Naive thymus-derived CD8-positive, alpha-beta T cell (primary cell): ENCODE measurements around the gene ZNF566. TPM values are rescaled to one million over a fixed set of nuclear protein-coding genes. Genes with fewer than 3 reads are reported as not detected.

Experiments used
- ATAC-seq, 2 donors: fragments of 150-1000 bp; cut with Tn5 transposase in 1 of 2; sonication (Bioruptor Pico), chemical (Tn5 transposase) in 1 of 2; 1 replicate in 1 of 2; 2 replicates in 1 of 2; pipeline ENCODE4 v1.10.0; 2021; ENCODE audit warnings: mild to moderate bottlenecking in 2 of 2, moderate library complexity in 2 of 2
- POLR2A ChIA-PET: fragments of 350-600 bp; sonication (Branson Sonifier 250); formaldehyde crosslinking; loops from one replicate; lab custom pipeline; 2021; ENCODE audit warnings: antibody characterized with exemption; lab: Charles Lee
- DNase-seq, 10 donors: peaks; one replicate each; pipeline versions ENCODE4 v3.0.0 to v3.0.0-alpha.2; 2020 to 2022
- H3K27ac Mint-ChIP-seq, 10 donors: one replicate each; pipeline ENCODE4 v1.8.0; 2020 to 2022; ENCODE audit warnings: mild to moderate bottlenecking in 10 of 10, mixed read lengths in 10 of 10, moderate library complexity in 4 of 10, inconsistent platforms in 1 of 10
- H3K27me3 Mint-ChIP-seq, 5 donors: one replicate each; pipeline ENCODE4 v1.8.0; 2021 to 2022; ENCODE audit warnings: mixed read lengths in 5 of 5
- H3K36me3 Mint-ChIP-seq, 3 donors: one replicate each; pipeline ENCODE4 v1.8.0; 2020 to 2022; ENCODE audit warnings: mixed read lengths in 3 of 3, mild to moderate bottlenecking in 2 of 3, inconsistent platforms in 1 of 3
- H3K4me1 Mint-ChIP-seq, 4 donors: one replicate each; pipeline ENCODE4 v1.8.0; 2021 to 2022; ENCODE audit warnings: mixed read lengths in 4 of 4
- H3K4me3 Mint-ChIP-seq, 10 donors: one replicate each; pipeline ENCODE4 v1.8.0; 2020 to 2022; ENCODE audit warnings: mild to moderate bottlenecking in 10 of 10, mixed read lengths in 10 of 10, moderate library complexity in 6 of 10, inconsistent platforms in 1 of 10
- H3K9me3 Mint-ChIP-seq, 9 donors: one replicate each; pipeline ENCODE4 v1.8.0; 2020 to 2022; ENCODE audit warnings: mixed read lengths in 9 of 9, mild to moderate bottlenecking in 3 of 9, inconsistent platforms in 1 of 9, moderate library complexity in 1 of 9
- polyA plus RNA-seq, 3 donors: library from polyadenylated mRNA; unstranded; fragments of 300-500 nt; fragmentation: Illumina TruSeq; gene quantifications; one replicate each; pipeline ENCODE4 v1.2.3, GENCODE V29; 2021
- total RNA-seq, 8 experiments: library from RNA in 2 of 8; stranded (reverse) in 2 of 8; gene quantifications; one replicate each; pipeline ENCODE4 v1.2.3 and lab custom pipeline; 2021 to 2026

The ZNF566 gene
- total and polyA plus RNA-seq, 5 experiments from 2014 or later: 9.0 to 24.2 (median 22.7) TPM

DNA sequence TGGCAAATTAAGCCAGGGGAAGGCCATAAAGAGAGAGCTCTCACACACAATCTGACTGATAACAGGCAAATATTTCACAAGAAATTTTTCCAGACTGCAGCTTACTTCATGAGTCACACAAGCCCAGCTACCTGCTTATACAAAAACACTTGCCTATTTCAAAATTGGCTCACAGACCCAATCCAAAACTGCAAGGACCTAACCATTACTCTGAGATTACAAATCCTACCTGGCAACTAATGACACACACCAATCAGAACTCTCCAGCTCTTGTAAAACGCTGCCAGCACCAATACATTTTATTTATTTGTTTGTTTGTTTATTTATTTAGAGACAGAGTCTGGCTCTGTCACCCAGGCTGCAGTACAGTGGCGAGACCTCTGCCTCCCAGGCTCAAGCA is 52.8 kb downstream of the ZNF566 start:
- peaks cover 11 to 85% (median 46%) of the 10 kb centered on the region in 9 donors for H3K9me3 Mint-ChIP-seq

DNA sequence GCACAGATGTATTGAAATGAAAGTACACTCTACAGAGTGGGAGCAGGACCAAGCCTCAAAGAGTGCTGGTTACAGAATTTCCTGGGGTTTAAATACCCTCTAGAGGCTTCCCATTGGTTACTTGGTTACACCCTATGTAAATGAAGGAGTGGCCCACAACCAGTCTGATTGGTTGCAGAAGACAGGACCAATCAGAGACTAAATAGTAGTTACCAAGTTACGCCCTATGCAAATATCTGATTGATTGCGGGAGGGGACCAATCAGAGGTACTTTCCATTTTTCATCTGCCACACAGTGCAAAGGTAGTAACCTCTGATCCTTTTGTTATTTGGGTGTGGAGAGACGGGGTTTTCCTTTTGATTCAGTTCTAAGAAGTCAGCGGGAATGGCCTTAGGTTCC is 65.4 kb downstream of the ZNF566 start:
- POLR2A ChIA-PET: no interaction called here
- Mint-ChIP-seq H3K27me3 (peaks cover 21 to 39% (median 28%) of the 10 kb centered on the region in 5 donors), H3K4me1 (peaks cover 0 to 4% (median 1%) of the 10 kb centered on the region in 4 donors), H3K27ac (no peak overlapping the region), H3K36me3 (peaks cover 8 to 48% (median 39%) of the 10 kb centered on the region in 3 donors), H3K4me3 (no peak overlapping the region), H3K9me3 (peaks cover 0 to 75% (median 41%) of the 10 kb centered on the region in 9 donors)
- ATAC-seq (no peak), DNase-seq (no peak)

More for the DNA sequence above, 52.8 kb downstream of the ZNF566 start:
- POLR2A ChIA-PET: no interaction called here
- DNase-seq (no peak), ATAC-seq (no peak)
- peaks cover 0 to 2% (median 0%) of the 10 kb centered on the region in 4 donors for H3K4me1 Mint-ChIP-seq
- no peak overlapping the region for H3K27ac Mint-ChIP-seq
- no peak overlapping the region for H3K4me3 Mint-ChIP-seq
- no peaks in the 10 kb centered on the region for H3K27me3 Mint-ChIP-seq
- H3K36me3 Mint-ChIP-seq: peaks cover 2 to 33% (median 22%) of the 10 kb centered on the region in 3 donors

DNA sequence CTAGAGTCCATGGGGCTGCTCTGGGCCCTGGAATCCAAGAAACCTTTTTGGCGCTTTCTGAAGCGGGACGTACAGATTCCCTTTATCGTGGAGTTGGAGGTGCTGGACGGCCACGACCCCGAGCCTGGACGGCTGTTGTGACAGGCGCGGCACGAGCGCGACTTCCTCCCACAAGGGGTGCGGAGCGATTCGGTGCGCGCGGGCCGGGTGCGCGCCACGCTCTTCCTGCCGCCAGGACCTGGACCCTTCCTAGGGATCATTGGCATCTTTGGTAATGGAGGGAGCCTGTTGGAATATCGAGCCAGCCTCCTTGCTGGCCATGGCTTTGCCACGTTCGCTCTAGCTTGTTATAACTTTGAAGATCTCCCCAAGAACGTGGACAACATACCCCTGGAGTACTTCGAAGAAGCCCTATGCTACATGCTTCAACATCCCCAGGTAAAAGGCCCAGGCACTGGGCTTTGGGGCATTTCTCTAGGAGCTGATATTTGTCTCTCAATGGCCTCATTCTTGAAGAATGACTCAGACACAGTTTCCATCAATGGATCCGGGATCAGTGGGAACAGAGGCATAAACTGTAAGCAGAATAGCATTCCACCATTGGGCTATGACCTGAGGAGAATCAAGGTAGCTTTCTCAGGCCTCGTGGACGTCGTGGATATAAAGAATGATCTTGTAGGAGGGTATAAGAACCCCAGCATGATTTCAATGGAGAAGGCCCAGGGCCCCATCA is 67.4 kb downstream of the ZNF566 start:
- Mint-ChIP-seq H3K27me3 (peaks cover 18 to 39% (median 28%) of the 10 kb centered on the region in 5 donors), H3K9me3 (peaks cover 0 to 73% (median 43%) of the 10 kb centered on the region in 9 donors), H3K4me1 (peaks cover 9 to 22% (median 19%) of the 10 kb centered on the region in 4 donors), H3K27ac (no peak overlapping the region), H3K4me3 (peak overlapping the region in 9 of 10 donors; percentile 37 to 72 (median 57)), H3K36me3 (peaks cover 12 to 52% (median 51%) of the 10 kb centered on the region in 3 donors)
- DNase-seq (no peak), ATAC-seq (no peak)
- POLR2A ChIA-PET: no interaction called here

- Mint-ChIP-seq H3K4me1 (peaks cover 9 to 23% (median 20%) of the 10 kb centered on the region in 4 donors), H3K36me3 (peaks cover 13 to 53% (median 51%) of the 10 kb centered on the region in 3 donors), H3K27ac (no peak overlapping the region), H3K27me3 (peaks cover 17 to 39% (median 28%) of the 10 kb centered on the region in 5 donors), H3K9me3 (peaks cover 0 to 73% (median 41%) of the 10 kb centered on the region in 9 donors), H3K4me3 (peak overlapping the region in 8 of 10 donors; percentile 8 to 74 (median 57))
- ATAC-seq (no peak), DNase-seq (no peak)
- POLR2A ChIA-PET: no interaction called here
Measured at GRCh38 chr19:36420961-36421748, 68.2 kb downstream of the ZNF566 start.

DNA sequence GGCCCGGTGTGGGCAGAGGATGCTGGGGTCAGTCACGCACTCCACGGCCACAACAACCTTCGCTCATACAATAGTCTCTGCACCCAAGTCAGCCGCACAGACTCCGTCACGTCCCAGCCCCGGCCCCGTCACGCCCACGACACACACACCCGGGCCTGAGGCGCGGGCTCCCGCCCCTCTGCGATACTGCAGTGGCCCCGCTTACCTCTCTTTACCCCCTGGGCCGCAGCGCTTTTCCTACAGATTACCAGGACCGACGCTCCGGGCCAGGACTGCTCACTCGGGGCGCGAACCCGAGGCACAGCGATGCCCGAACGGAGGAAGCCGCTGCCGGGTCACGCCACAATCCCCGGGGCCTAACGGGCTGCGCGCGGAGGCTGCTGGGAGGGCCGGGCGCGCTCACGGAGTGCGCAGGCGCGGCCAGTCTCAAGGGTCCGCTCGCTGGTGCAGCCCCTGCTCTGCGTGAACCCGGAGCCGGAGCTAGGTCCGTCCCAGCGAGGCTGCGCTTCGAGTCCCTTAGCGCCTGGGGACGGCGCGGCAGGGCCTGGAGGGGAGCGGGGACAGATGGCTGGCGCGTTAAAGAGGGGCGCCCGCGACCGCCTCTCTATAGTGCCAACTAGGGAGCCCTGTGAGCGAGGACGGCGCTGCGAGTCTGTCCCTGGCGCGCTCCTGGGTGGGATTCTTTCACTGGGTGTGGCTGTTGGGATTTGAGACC is 70.9 kb downstream of the ZNF566 start, which contains the start of gene ZFP82:
TSS of gene ZFP82 (minus strand) at position 358 of the 715 bp plus-strand sequence. CDS start 8,855 bp downstream, outside the sequence.
- peak; percentile 51 to 83 (median 72) for DNase-seq
- POLR2A ChIA-PET: interaction anchor here (0.6 to 3.1 kb wide), 6 partner anchors 40 to 1279 kb away, joined by 3 to 13 read pairs (median 3); partner anchors contain the start of genes ZFP14, ZNF566 and ZNF790
- H3K9me3 Mint-ChIP-seq: peaks cover 0 to 71% (median 24%) of the 10 kb centered on the region in 9 donors
- peak within 1 kb of the TSS; percentile 84 to 99 (median 93) for H3K4me3 Mint-ChIP-seq
- peaks cover 23 to 57% (median 45%) of the 10 kb centered on the region in 3 donors for H3K36me3 Mint-ChIP-seq
- H3K27me3 Mint-ChIP-seq: peaks cover 10 to 31% (median 17%) of the 10 kb centered on the region in 5 donors
- peak; percentile 92 for ATAC-seq
- peak within 1 kb of the TSS; percentile 87 to 99 (median 94) for H3K27ac Mint-ChIP-seq
- H3K4me1 Mint-ChIP-seq: peaks cover 9 to 25% (median 22%) of the 10 kb centered on the region in 4 donors

DNA sequence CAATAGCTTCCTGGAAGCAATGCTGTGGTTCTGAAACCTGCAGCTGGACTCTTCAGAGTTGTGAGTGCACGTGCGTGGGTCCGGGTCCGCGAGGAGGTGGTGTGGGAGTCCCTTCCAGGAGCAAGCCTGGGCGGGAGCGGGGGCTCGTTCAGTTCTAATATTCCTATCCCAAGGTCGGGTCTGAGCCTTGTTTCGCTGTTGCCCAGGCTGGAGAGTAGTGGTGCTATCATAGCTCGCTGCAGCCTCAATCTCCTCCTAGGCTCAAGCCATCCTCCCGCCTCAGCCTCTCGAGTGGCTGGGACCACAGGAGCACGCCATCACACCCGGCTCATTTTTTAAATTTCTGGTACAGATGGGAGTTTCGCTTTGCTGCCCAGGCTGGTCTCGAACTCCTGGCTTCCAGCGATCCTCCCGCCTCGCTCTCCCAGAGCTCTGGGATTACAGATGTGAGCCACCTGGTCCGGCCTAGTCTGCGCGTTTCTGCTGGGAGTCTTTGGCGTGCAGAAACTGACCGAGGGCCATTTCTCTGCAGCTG is 71.5 kb downstream of the ZNF566 start:
- POLR2A ChIA-PET: interaction anchor here (0.9 to 3.1 kb wide), 5 partner anchors 40 to 420 kb away, joined by 3 to 13 read pairs (median 3); partner anchors contain the start of genes ZFP14, ZNF566 and ZNF790
- Mint-ChIP-seq H3K4me1 (peaks cover 9 to 26% (median 22%) of the 10 kb centered on the region in 4 donors), H3K27ac (peak overlapping the region; percentile 87 to 99 (median 94)), H3K4me3 (peak overlapping the region; percentile 84 to 99 (median 93)), H3K27me3 (peaks cover 9 to 25% (median 15%) of the 10 kb centered on the region in 5 donors), H3K9me3 (peaks cover 0 to 73% (median 20%) of the 10 kb centered on the region in 9 donors), H3K36me3 (peaks cover 30 to 62% (median 41%) of the 10 kb centered on the region in 3 donors)
- DNase-seq (no peak), ATAC-seq (no peak)

GRCh38 chr19:36409841-36410240 is 79.5 kb downstream of the ZNF566 start:
- Mint-ChIP-seq H3K36me3 (peaks cover 60 to 83% (median 77%) of the 10 kb centered on the region in 3 donors), H3K4me3 (peak overlapping the region in 1 of 10 donors; percentile 27), H3K9me3 (peaks cover 21 to 90% (median 54%) of the 10 kb centered on the region in 9 donors), H3K27me3 (no peaks in the 10 kb centered on the region), H3K27ac (peak overlapping the region in 1 of 10 donors; percentile 47), H3K4me1 (peaks cover 0 to 3% (median 1%) of the 10 kb centered on the region in 4 donors)
- ATAC-seq (no peak), DNase-seq (no peak)
- POLR2A ChIA-PET: no interaction called here

DNA sequence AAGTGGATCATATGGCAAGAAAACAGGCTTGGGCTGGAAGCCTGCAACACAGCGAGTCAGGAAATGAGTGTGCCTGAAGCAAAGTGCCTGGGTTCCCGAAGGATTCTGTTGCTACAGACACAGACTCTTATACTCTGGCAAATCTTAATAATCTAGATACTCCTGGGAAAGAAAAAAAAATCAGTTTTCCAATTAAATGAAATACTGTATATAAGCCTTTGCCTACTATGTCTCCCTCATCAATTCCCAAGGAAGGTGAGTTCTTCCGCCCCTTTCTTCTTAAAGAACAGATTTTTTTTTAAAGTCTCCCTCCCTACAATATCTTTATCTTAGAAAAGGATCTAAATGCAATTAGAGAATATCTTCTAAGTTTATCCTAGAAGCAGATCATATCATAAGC is 81.3 kb downstream of the ZNF566 start:
- Mint-ChIP-seq H3K4me3 (no peak overlapping the region), H3K9me3 (peaks cover 21 to 90% (median 62%) of the 10 kb centered on the region in 9 donors), H3K36me3 (peaks cover 70 to 88% (median 85%) of the 10 kb centered on the region in 3 donors), H3K27ac (no peak overlapping the region), H3K27me3 (no peaks in the 10 kb centered on the region), H3K4me1 (peaks cover 0 to 3% (median 1%) of the 10 kb centered on the region in 4 donors)
- no peak for ATAC-seq
- DNase-seq: no peak
- POLR2A ChIA-PET: no interaction called here

- H3K4me3 Mint-ChIP-seq: no peak overlapping the region
- H3K9me3 Mint-ChIP-seq: peaks cover 19 to 87% (median 58%) of the 10 kb centered on the region in 9 donors
- ATAC-seq: no peak
- POLR2A ChIA-PET: no interaction called here
- H3K4me1 Mint-ChIP-seq: peaks cover 0 to 10% (median 2%) of the 10 kb centered on the region in 4 donors
- no peaks in the 10 kb centered on the region for H3K27me3 Mint-ChIP-seq
- H3K27ac Mint-ChIP-seq: no peak overlapping the region
- peaks cover 67 to 93% (median 90%) of the 10 kb centered on the region in 3 donors for H3K36me3 Mint-ChIP-seq
- no peak for DNase-seq
Measured at GRCh38 chr19:36404498-36404897, 84.9 kb downstream of the ZNF566 start.

- peaks cover 9 to 92% (median 45%) of the 10 kb centered on the region in 9 donors for H3K9me3 Mint-ChIP-seq
- peak overlapping the region in 2 of 10 donors; percentile 22 to 36 for H3K27ac Mint-ChIP-seq
- H3K27me3 Mint-ChIP-seq: no peaks in the 10 kb centered on the region
- peaks cover 0 to 10% (median 2%) of the 10 kb centered on the region in 4 donors for H3K4me1 Mint-ChIP-seq
- POLR2A ChIA-PET: no interaction called here
- H3K4me3 Mint-ChIP-seq: peak overlapping the region in 3 of 10 donors; percentile 2 to 52 (median 15)
- no peak for ATAC-seq
- peaks cover 59 to 92% (median 90%) of the 10 kb centered on the region in 3 donors for H3K36me3 Mint-ChIP-seq
- DNase-seq: no peak
Measured at GRCh38 chr19:36401475-36401874, 87.9 kb downstream of the ZNF566 start.

DNA sequence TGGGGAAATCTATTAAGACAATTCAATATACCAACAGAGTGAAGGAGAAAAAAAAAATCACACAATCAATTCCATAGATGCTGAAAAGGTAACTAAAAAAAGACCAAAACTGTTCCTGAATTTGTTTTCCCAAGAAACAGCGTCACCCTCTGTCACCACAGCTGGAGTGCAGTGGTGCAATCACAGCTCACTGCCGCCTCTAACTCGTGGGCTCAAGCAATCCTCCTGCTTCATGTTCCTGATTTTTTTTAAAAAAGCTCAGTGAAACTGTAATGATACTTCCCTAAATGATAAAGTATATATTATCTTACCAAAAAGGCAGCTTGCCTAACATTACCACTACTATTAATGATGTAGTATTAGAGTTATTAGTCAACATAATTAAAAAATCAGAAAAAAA is 90.8 kb downstream of the ZNF566 start:
- Mint-ChIP-seq H3K27me3 (no peaks in the 10 kb centered on the region), H3K9me3 (peaks cover 15 to 92% (median 52%) of the 10 kb centered on the region in 9 donors), H3K4me3 (no peak overlapping the region), H3K36me3 (peaks cover 55 to 90% (median 84%) of the 10 kb centered on the region in 3 donors), H3K4me1 (peaks cover 0 to 10% (median 3%) of the 10 kb centered on the region in 4 donors), H3K27ac (no peak overlapping the region)
- no peak for ATAC-seq
- no peak for DNase-seq
- POLR2A ChIA-PET: no interaction called here
